Inflammatory macrophage treated with lipopolysaccharide for 4 hours (primary cell): ENCODE measurements around the gene SCP2.

Source experiments
- DNase-seq: peaks from one replicate; pipeline ENCODE4 v3.0.0-alpha.2; 2020

Gene SCP2

GRCh38 chr1:53085405-53085804, 158.3 kb downstream of the SCP2 start:
- no peak for DNase-seq

GRCh38 chr1:53086491-53087070, 159.5 kb downstream of the SCP2 start:
- DNase-seq = no peak

GRCh38 chr1:53087332-53088285, 160.5 kb downstream of the SCP2 start:
- no peak for DNase-seq

- no peak for DNase-seq
These were observed 161.7 kb downstream of the SCP2 start for GRCh38 chr1:53088616-53089300.

GRCh38 chr1:53089478-53090226, 162.6 kb downstream of the SCP2 start:
- no peak for DNase-seq

GRCh38 chr1:53090227-53091147, 163.4 kb downstream of the SCP2 start:
- peak; percentile 5 for DNase-seq

GRCh38 chr1:53091841-53092645, 165.0 kb downstream of the SCP2 start:
- DNase-seq = no peak

GRCh38 chr1:53092659-53093450, 165.8 kb downstream of the SCP2 start:
- DNase-seq = no peak

- no peak for DNase-seq
These were observed 166.3 kb downstream of the SCP2 start for GRCh38 chr1:53093451-53093754.

- DNase-seq = no peak
These were observed 166.9 kb downstream of the SCP2 start for GRCh38 chr1:53093778-53094532.

- no peak for DNase-seq
These were observed 167.4 kb downstream of the SCP2 start for GRCh38 chr1:53094533-53094919.
